Neural progenitor cell (in vitro differentiated cells): ENCODE data around the gene SCAMP4. TPM values are rescaled to one million over a fixed set of nuclear protein-coding genes. Genes with fewer than 3 reads are reported as not detected.

ENCODE experiments used
- DNase-seq: peaks from one replicate; pipeline ENCODE4 v3.0.0-alpha.2; 2016; ENCODE audit warnings: low spot score
- H2AFZ ChIP-seq: fragments of 200-600 bp; sonication (generic); replicated peaks from 2 replicates; pipeline ENCODE4 v1.6.1; 2016; ENCODE audit warnings: antibody characterized with exemption
- H3F3A ChIP-seq: fragments of 200-600 bp; sonication (generic); 2 replicates; pipeline ENCODE4 v1.6.1; 2016; ENCODE audit warnings: antibody characterized with exemption, low read depth
- H3K27ac ChIP-seq: fragments of 200-600 bp; sonication (generic); 2 replicates; pipeline ENCODE4 v1.5.1; 2016; ENCODE audit warnings: mild to moderate bottlenecking
- H3K27me3 ChIP-seq: fragments of 200-600 bp; sonication (generic); 2 replicates; pipeline ENCODE4 v1.6.1; 2016; ENCODE audit warnings: mild to moderate bottlenecking, moderate library complexity
- H3K36me3 ChIP-seq: fragments of 200-600 bp; sonication (generic); 2 replicates; pipeline ENCODE4 v1.5.1; 2016
- H3K4me1 ChIP-seq: fragments of 200-600 bp; sonication (generic); 2 replicates; pipeline ENCODE4 v1.6.1; 2016; ENCODE audit warnings: mixed run types
- H3K4me2 ChIP-seq: fragments of 200-600 bp; sonication (generic); 2 replicates; pipeline ENCODE4 v1.6.1; 2016
- H3K4me3 ChIP-seq: fragments of 200-600 bp; sonication (generic); 2 replicates; pipeline ENCODE4 v1.5.1; 2016
- H3K79me2 ChIP-seq: fragments of 200-600 bp; sonication (generic); 2 replicates; pipeline ENCODE4 v1.6.1; 2016; ENCODE audit warnings: low read depth
- H3K9ac ChIP-seq: fragments of 200-600 bp; sonication (generic); 2 replicates; pipeline ENCODE4 v1.6.1; 2016
- H3K9me3 ChIP-seq: fragments of 200-600 bp; sonication (generic); 2 replicates; pipeline ENCODE4 v1.5.1; 2016; ENCODE audit warnings: low read depth
- H4K20me1 ChIP-seq: fragments of 200-600 bp; sonication (generic); 2 replicates; pipeline ENCODE4 v1.6.1; 2016; ENCODE audit warnings: low read depth
- H3K27ac Mint-ChIP-seq: 3 replicates; pipeline ENCODE4 v1.8.0; 2021; ENCODE audit warnings: mixed read lengths
- H3K27me3 Mint-ChIP-seq: 2 replicates; pipeline ENCODE4 v1.8.0; 2022; ENCODE audit warnings: low read depth, mild to moderate bottlenecking, inconsistent platforms, moderate library complexity, mixed read lengths; ENCODE audit not compliant: insufficient read depth
- H3K36me3 Mint-ChIP-seq: 3 replicates; pipeline ENCODE4 v1.8.0; 2021; ENCODE audit warnings: mixed read lengths
- H3K4me1 Mint-ChIP-seq: 3 replicates; pipeline ENCODE4 v1.8.0; 2021; ENCODE audit warnings: mixed read lengths
- H3K4me3 Mint-ChIP-seq: 3 replicates; pipeline ENCODE4 v1.8.0; 2021; ENCODE audit warnings: mild to moderate bottlenecking, moderate library complexity, mixed read lengths
- H3K9me3 Mint-ChIP-seq: 3 replicates; pipeline ENCODE4 v1.8.0; 2020; ENCODE audit warnings: mixed read lengths
- CTCF ChIP-seq: fragments of 200-600 bp; sonication (generic); IDR thresholded peaks from 2 replicates; pipeline ENCODE4 v1.5.1; 2017; ENCODE audit warnings: antibody characterized with exemption, mild to moderate bottlenecking
- EZH2 ChIP-seq: fragments of 200-600 bp; sonication (generic); IDR thresholded peaks from 2 replicates; pipeline ENCODE4 v1.6.1; 2017; ENCODE audit warnings: antibody characterized with exemption, mild to moderate bottlenecking, moderate library complexity
- EZH2phosphoT487 ChIP-seq: fragments of 200-600 bp; sonication (generic); IDR thresholded peaks from 2 replicates; pipeline ENCODE4 v1.6.1; 2017; ENCODE audit warnings: antibody characterized with exemption
- total RNA-seq: library from RNA; depleted of rRNA; stranded (reverse); fragments of >200 nt; gene quantifications from 2 replicates; pipeline ENCODE4 v1.2.3, GENCODE V29; 2015; ENCODE audit warnings: low replicate concordance

Gene SCAMP4
- total RNA-seq, 1 donor from 2014 or later, result 11.5 TPM

GRCh38 chr19:1938071-1938470 is 32.9 kb downstream of the SCAMP4 start:
- H3K27ac Mint-ChIP-seq, result no peak overlapping the region
- H3K4me3 Mint-ChIP-seq, result peak overlapping the region; percentile 58
- Histone ChIP-seq H3K9me3 (no peaks in the 10 kb centered on the region), H3K4me3 (no peak overlapping the region), H2AFZ (no peak overlapping the region), H3K4me1 (peaks cover 9% of the 10 kb centered on the region), H3K4me2 (no peak overlapping the region), H3K79me2 (peaks cover 26% of the 10 kb centered on the region), H3K27me3 (no peaks in the 10 kb centered on the region), H3K9ac (no peak overlapping the region), H4K20me1 (peaks cover 10% of the 10 kb centered on the region), H3F3A (peaks cover 29% of the 10 kb centered on the region), H3K36me3 (no peaks in the 10 kb centered on the region), H3K27ac (no peak overlapping the region)
- H3K27me3 Mint-ChIP-seq, result peaks cover 6% of the 10 kb centered on the region
- TF ChIP-seq CTCF (no peak), EZH2 (no peak)
- DNase-seq, result no peak
- H3K9me3 Mint-ChIP-seq, result peaks cover 7% of the 10 kb centered on the region
- peaks cover 17% of the 10 kb centered on the region for H3K4me1 Mint-ChIP-seq
- H3K36me3 Mint-ChIP-seq, result peaks cover 6% of the 10 kb centered on the region

GRCh38 chr19:1941146-1942077 is 36.2 kb downstream of the SCAMP4 start, which contains the start of gene CSNK1G2:
Gene CSNK1G2 (plus strand): TSS chr19:1941172. CDS start chr19:1969773, 28,601 bp downstream.
- peaks cover 17% of the 10 kb centered on the region for H3K4me1 ChIP-seq
- H3K27me3 ChIP-seq, result no peaks in the 10 kb centered on the region
- peaks cover 29% of the 10 kb centered on the region for H3F3A ChIP-seq
- Mint-ChIP-seq H3K27me3 (peaks cover 6% of the 10 kb centered on the region), H3K4me1 (peaks cover 25% of the 10 kb centered on the region), H3K36me3 (peaks cover 8% of the 10 kb centered on the region), H3K9me3 (no peaks in the 10 kb centered on the region), H3K4me3 (peak within 1 kb of the TSS; percentile 96), H3K27ac (peak within 1 kb of the TSS; percentile 78)
- peak within 1 kb of the TSS; percentile 92 for H3K4me3 ChIP-seq
- DNase-seq, result no peak
- peak within 1 kb of the TSS; percentile 93 for H2AFZ ChIP-seq
- peaks cover 44% of the 10 kb centered on the region for H4K20me1 ChIP-seq
- peak within 1 kb of the TSS; percentile 89 for H3K27ac ChIP-seq
- peaks cover 60% of the 10 kb centered on the region for H3K79me2 ChIP-seq
- peak within 1 kb of the TSS; percentile 72 for H3K9ac ChIP-seq
- no peaks in the 10 kb centered on the region for H3K36me3 ChIP-seq
- H3K4me2 ChIP-seq, result peak within 1 kb of the TSS; percentile 92
- no peak for TF ChIP-seq EZH2phosphoT487
- no peak for TF ChIP-seq EZH2
- TF ChIP-seq CTCF, result no peak
- no peaks in the 10 kb centered on the region for H3K9me3 ChIP-seq

GRCh38 chr19:1942078-1942933 is 37.1 kb downstream of the SCAMP4 start:
- DNase-seq, result peak; percentile 94
- H3K4me2 ChIP-seq, result peak overlapping the region; percentile 92
- H4K20me1 ChIP-seq, result peaks cover 53% of the 10 kb centered on the region
- H3K27ac Mint-ChIP-seq, result peak overlapping the region; percentile 87
- peaks cover 69% of the 10 kb centered on the region for H3K79me2 ChIP-seq
- H3K9me3 ChIP-seq, result no peaks in the 10 kb centered on the region
- H3K27me3 Mint-ChIP-seq, result peaks cover 6% of the 10 kb centered on the region
- H3K4me3 Mint-ChIP-seq, result peak overlapping the region; percentile 96
- H3K27me3 ChIP-seq, result no peaks in the 10 kb centered on the region
- peaks cover 17% of the 10 kb centered on the region for H3K4me1 ChIP-seq
- H3K36me3 Mint-ChIP-seq, result peaks cover 8% of the 10 kb centered on the region
- H3K4me1 Mint-ChIP-seq, result peaks cover 25% of the 10 kb centered on the region
- peak overlapping the region; percentile 89 for H3K27ac ChIP-seq
- no peaks in the 10 kb centered on the region for H3K9me3 Mint-ChIP-seq
- peak overlapping the region; percentile 72 for H3K9ac ChIP-seq
- H3K4me3 ChIP-seq, result peak overlapping the region; percentile 89
- H3K36me3 ChIP-seq, result no peaks in the 10 kb centered on the region
- TF ChIP-seq EZH2, result no peak
- TF ChIP-seq EZH2phosphoT487, result no peak
- TF ChIP-seq CTCF, result no peak
- peaks cover 35% of the 10 kb centered on the region for H3F3A ChIP-seq
- peak overlapping the region; percentile 10 for H2AFZ ChIP-seq
